Effector memory CD4-positive, alpha-beta T cell (primary cell): Measurements from ENCODE around the gene CFAP54.
"Not testable (repeated sequence)": the region's sequence is repeated elsewhere in the genome, so short reads cannot be mapped to it uniquely, and the experiment has no call there.

Source experiments
- DNase-seq, 3 donors: peaks; one replicate each; pipeline ENCODE4 v3.0.0-alpha.2; 2020
- H3K27ac ChIP-seq: 2 replicates; pipeline ENCODE4 v1.7.0; 2013; ENCODE audit warnings: mild to moderate bottlenecking, low read length, moderate library complexity; ENCODE audit not compliant: insufficient read depth, poor library complexity, severe bottlenecking
- H3K27me3 ChIP-seq: replicated peaks from 2 replicates; pipeline ENCODE4 v1.7.0; 2013; ENCODE audit warnings: mild to moderate bottlenecking, low read length; ENCODE audit not compliant: insufficient read depth, control insufficient read depth, poor library complexity, severe bottlenecking
- H3K36me3 ChIP-seq: 2 replicates; pipeline ENCODE4 v1.7.0; 2013; ENCODE audit warnings: mild to moderate bottlenecking, low read length, moderate library complexity; ENCODE audit not compliant: control insufficient read depth, insufficient read depth
- H3K4me1 ChIP-seq: 2 replicates; pipeline ENCODE4 v1.7.0; 2013; ENCODE audit warnings: low read length, mild to moderate bottlenecking; ENCODE audit not compliant: control insufficient read depth, insufficient read depth, poor library complexity, severe bottlenecking
- H3K4me3 ChIP-seq: 2 replicates; pipeline ENCODE4 v1.7.0; 2013; ENCODE audit warnings: low read length, low read depth, mild to moderate bottlenecking; ENCODE audit not compliant: insufficient read depth, poor library complexity, severe bottlenecking
- H3K9me3 ChIP-seq: 2 replicates; pipeline ENCODE4 v1.7.0; 2013; ENCODE audit warnings: mild to moderate bottlenecking, low read length, moderate library complexity; ENCODE audit not compliant: control insufficient read depth

CFAP54 gene

DNA sequence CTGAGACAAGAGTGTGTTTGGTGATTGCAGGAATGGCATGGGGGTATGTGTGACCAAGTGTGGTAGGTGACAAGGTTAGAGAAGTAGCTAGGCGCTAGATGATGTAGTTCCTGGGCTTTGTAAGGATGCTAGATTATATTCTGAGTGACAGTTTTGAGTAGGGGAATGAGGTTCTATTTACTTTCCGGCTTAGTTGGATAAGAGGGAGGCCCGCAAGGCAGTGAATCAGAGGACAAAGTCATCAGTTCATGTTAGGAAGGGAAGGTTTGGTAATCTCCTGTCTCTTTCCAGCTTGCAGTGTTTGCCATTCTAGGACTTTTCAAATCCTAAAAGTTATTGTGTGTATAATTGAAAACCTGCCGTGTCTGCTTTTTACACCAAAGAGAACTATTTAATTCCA is 45.0 kb downstream of the CFAP54 start:
- Histone ChIP-seq H3K4me1 (no peaks in the 10 kb centered on the region), H3K36me3 (no peaks in the 10 kb centered on the region), H3K9me3 (no peaks in the 10 kb centered on the region), H3K27ac (no peak overlapping the region), H3K27me3 (no peaks in the 10 kb centered on the region), H3K4me3 (no peak overlapping the region)
- DNase-seq, result no peak

GRCh38 chr12:96548384-96548783 is 59.0 kb downstream of the CFAP54 start:
- H3K36me3 ChIP-seq, result no peaks in the 10 kb centered on the region
- DNase-seq, result no peak
- H3K9me3 ChIP-seq, result no peaks in the 10 kb centered on the region
- H3K4me3 ChIP-seq, result no peak overlapping the region
- H3K27me3 ChIP-seq, result peaks cover 3% of the 10 kb centered on the region
- H3K4me1 ChIP-seq, result no peaks in the 10 kb centered on the region
- no peak overlapping the region for H3K27ac ChIP-seq

- no peaks in the 10 kb centered on the region for H3K4me1 ChIP-seq
- H3K36me3 ChIP-seq, result no peaks in the 10 kb centered on the region
- peaks cover 3% of the 10 kb centered on the region for H3K27me3 ChIP-seq
- no peak overlapping the region for H3K4me3 ChIP-seq
- H3K9me3 ChIP-seq, result no peaks in the 10 kb centered on the region
- H3K27ac ChIP-seq, result no peak overlapping the region
- DNase-seq, result no peak
Observed at GRCh38 chr12:96549341-96549740, 60.0 kb downstream of the CFAP54 start.

DNA sequence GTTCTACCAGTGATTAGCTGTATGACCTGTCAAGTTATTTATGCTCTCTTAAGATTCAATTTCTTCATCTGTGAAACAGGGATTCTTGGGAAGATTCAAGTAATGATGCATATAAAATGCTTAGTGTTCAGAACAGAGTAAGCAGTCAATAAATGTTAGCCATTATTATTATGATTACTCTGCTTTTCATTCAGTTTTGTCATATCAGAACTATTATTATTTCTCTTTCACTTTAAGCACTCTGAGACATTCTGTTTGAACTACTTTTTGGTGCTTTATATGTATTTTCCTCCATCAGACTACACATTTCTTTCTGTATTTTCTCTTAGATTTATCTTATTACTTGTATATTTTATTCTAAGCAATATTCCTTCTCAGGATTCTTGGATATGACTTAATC is 81.2 kb downstream of the CFAP54 start:
- Histone ChIP-seq H3K27ac (no peak overlapping the region), H3K4me3 (no peak overlapping the region), H3K4me1 (no peaks in the 10 kb centered on the region), H3K9me3 (no peaks in the 10 kb centered on the region), H3K27me3 (no peaks in the 10 kb centered on the region), H3K36me3 (no peaks in the 10 kb centered on the region)
- DNase-seq, result no peak

DNA sequence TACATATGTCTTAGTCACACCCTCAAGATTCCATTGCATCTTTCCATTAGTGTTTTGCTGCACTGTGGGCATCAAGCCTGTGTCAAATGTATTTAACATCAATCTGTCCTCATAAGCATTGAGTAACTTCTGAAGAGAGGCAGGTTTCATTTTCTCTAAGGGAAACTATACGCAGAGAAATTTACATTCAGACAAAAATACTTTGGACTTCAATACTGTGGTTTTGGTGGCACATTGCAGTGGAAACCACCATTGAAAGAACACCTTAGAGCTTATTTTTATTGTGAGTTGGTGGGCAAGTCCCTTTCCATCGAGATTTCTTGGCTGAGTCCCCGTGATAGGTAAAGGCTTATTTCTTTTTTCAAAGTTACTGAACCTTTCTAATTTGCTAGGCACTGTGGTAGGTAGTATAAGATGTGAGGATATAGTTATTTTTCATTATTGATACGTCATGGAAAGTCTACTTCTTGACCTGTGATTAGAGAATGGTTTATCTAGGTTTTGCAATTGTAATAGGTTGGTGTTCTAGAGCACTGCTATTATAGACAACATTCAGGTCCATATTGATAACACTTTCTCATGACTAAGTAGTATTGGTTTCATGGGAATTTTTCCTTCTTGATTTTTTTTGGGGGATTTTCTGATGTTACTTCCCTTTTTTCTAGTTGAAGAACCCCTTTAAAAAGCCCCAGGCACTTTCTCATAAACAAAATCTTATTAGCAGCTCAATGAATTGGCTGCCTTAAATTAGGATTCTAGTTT is 81.9 kb downstream of the CFAP54 start:
- no peak for DNase-seq
- Histone ChIP-seq H3K27ac (no peak overlapping the region), H3K4me3 (no peak overlapping the region)

DNA sequence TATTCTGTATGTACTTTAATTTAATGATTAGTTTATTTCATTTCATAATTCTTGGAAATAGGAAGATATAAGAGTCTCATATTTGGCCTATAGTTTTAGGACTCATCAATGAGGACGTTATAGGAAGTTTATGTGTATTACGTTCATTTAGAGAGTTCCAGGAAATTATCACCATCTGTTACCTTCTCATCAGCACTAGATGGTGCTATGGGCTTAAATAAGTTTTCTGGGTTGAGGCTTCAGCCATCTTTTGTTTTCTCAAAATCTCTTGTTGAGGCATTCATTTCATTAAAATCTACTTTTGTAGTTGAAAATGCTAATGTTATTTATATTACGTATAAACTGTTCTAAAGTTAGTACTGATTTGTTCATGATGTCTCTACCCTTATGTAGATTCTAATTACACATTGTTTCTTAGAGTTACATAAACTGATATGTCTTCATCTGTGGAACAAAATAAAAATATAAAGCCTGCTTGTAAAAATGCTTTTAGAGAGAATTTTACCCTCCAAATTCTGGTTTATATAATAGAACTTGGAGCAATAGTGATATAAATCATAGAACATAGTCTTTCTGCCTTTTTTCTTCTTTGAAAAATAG is 89.2 kb downstream of the CFAP54 start:
- Histone ChIP-seq H3K27me3 (no peaks in the 10 kb centered on the region), H3K36me3 (no peaks in the 10 kb centered on the region), H3K4me3 (no peak overlapping the region), H3K4me1 (no peaks in the 10 kb centered on the region), H3K9me3 (no peaks in the 10 kb centered on the region), H3K27ac (no peak overlapping the region)
- DNase-seq, result no peak

More for the DNA sequence above, 81.9 kb downstream of the CFAP54 start:
- no peaks in the 10 kb centered on the region for H3K36me3 ChIP-seq
- no peaks in the 10 kb centered on the region for H3K4me1 ChIP-seq
- H3K27me3 ChIP-seq, result no peaks in the 10 kb centered on the region
- H3K9me3 ChIP-seq, result no peaks in the 10 kb centered on the region

DNA sequence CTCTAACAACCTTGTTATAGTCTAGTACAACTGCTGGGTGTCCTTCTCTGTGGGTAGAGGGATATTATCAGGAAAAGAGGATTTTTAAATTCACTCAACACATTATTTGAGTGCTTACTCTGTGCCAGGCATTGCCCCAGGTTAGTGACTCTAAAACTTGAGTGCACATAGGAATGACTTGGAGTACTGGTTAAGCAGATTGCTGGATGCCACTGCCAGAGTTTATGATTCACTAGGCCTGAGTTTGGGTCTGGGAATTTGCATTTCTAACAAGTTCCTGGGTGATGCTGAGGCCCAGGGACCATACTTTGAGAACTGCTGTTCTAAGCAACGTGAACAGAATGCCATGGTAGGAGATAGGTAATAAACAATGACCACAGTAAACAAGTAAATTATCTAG is 96.6 kb downstream of the CFAP54 start:
- Histone ChIP-seq H3K36me3 (no peaks in the 10 kb centered on the region), H3K4me1 (no peaks in the 10 kb centered on the region), H3K9me3 (no peaks in the 10 kb centered on the region), H3K27me3 (no peaks in the 10 kb centered on the region), H3K27ac (no peak overlapping the region), H3K4me3 (no peak overlapping the region)
- no peak for DNase-seq

GRCh38 chr12:96587691-96588090 is 98.3 kb downstream of the CFAP54 start:
- Histone ChIP-seq H3K36me3 (no peaks in the 10 kb centered on the region), H3K4me1 (no peaks in the 10 kb centered on the region), H3K4me3 (no peak overlapping the region), H3K27ac (no peak overlapping the region), H3K9me3 (no peaks in the 10 kb centered on the region), H3K27me3 (no peaks in the 10 kb centered on the region)
- DNase-seq, result no peak

GRCh38 chr12:96590970-96591369 is 101.6 kb downstream of the CFAP54 start:
- Histone ChIP-seq H3K36me3 (no peaks in the 10 kb centered on the region), H3K4me3 (no peak overlapping the region), H3K27me3 (no peaks in the 10 kb centered on the region), H3K4me1 (no peaks in the 10 kb centered on the region), H3K9me3 (no peaks in the 10 kb centered on the region), H3K27ac (no peak overlapping the region)
- DNase-seq, result no peak

GRCh38 chr12:96604374-96604773 is 115.0 kb downstream of the CFAP54 start:
- not testable (repeated sequence) for H3K27me3 ChIP-seq, H3K27ac ChIP-seq

More at GRCh38 chr12:96604374-96604773, 115.0 kb downstream of the CFAP54 start:
- not testable (repeated sequence) for H3K4me1 ChIP-seq, DNase-seq, H3K4me3 ChIP-seq, H3K36me3 ChIP-seq, H3K9me3 ChIP-seq
